GM12878 (cell line): ENCODE measurements around the gene CNOT6L. TPM values are rescaled to one million over a fixed set of nuclear protein-coding genes. Genes with fewer than 3 reads are reported as not detected.

ENCODE experiments used
- ATAC-seq: fragments of 200-7000 bp; cut with Tn5 transposase; 3 replicates; pipeline ENCODE4 v1.9.1; 2020; ENCODE audit warnings: mild to moderate bottlenecking, moderate library complexity
- BruUV-seq: library from RNA; stranded (reverse); fragments of 400-500 nt; replicated peaks from 2 replicates; lab custom pipeline; 2021; lab: Mats Ljungman, UMichigan
- CTCF ChIA-PET: fragments of 300-600 bp; sonication (Branson Sonifier 250); formaldehyde crosslinking; extraction: SDS; loops from one replicate; lab custom pipeline; 2021; ENCODE audit warnings: inconsistent platforms; lab: Yijun Ruan, JAX
- POLR2A ChIA-PET: fragments of 350-600 bp; formaldehyde crosslinking; extraction: SDS; loops from one replicate; lab custom pipeline; 2021; ENCODE audit warnings: inconsistent platforms; lab: Charles Lee
- RAD21 ChIA-PET: fragments of 300-600 bp; sonication (Branson Sonifier 250); formaldehyde crosslinking; loops from one replicate; lab custom pipeline; 2023; ENCODE audit warnings: antibody characterized with exemption; ENCODE audit not compliant: unreplicated experiment; lab: Charles Lee
- SMC1A ChIA-PET: fragments of 300-600 bp; sonication (Branson Sonifier 250); formaldehyde crosslinking; loops from one replicate; lab custom pipeline; 2023; ENCODE audit not compliant: unreplicated experiment, uncharacterized antibody; lab: Charles Lee
- DNase-seq: peaks from one replicate; pipeline ENCODE4 v3.0.0-alpha.2; 2011; ENCODE audit warnings: low read depth, low spot score
- FAIRE-seq: peaks from 3 replicates; lab custom pipeline; 2011; peaks lifted over from hg19 to GRCh38; lab: Jason Lieb, UNC
- H2AFZ ChIP-seq: 2 replicates; pipeline ENCODE4 v1.6.0; 2011; ENCODE audit warnings: low read depth, low read length, control low read depth; ENCODE audit not compliant: control insufficient read depth
- H3K27ac ChIP-seq: 2 replicates; pipeline ENCODE4 v1.5.1; 2011; ENCODE audit warnings: control low read depth; ENCODE audit not compliant: control insufficient read depth, insufficient read depth
- H3K27me3 ChIP-seq, 2 experiments: replicated peaks in 1 of 2; 2 replicates each; pipeline versions ENCODE4 v1.6.0 to v1.6.1; 2011; ENCODE audit warnings: low read length in 1 of 2; ENCODE audit not compliant: control insufficient read depth in 2 of 2, insufficient read depth in 2 of 2
- H3K36me3 ChIP-seq, 2 experiments: 2 replicates each; pipeline ENCODE4 v1.5.1; 2011; ENCODE audit warnings: low read length in 1 of 2; ENCODE audit not compliant: control insufficient read depth in 2 of 2, insufficient read depth in 2 of 2
- H3K4me1 ChIP-seq: 2 replicates; pipeline ENCODE4 v1.6.1; 2011; ENCODE audit warnings: mild to moderate bottlenecking, low read length, moderate library complexity, mixed read lengths; ENCODE audit not compliant: control insufficient read depth, insufficient read depth
- H3K4me2 ChIP-seq: 2 replicates; pipeline ENCODE4 v1.6.0; 2011; ENCODE audit warnings: control low read depth; ENCODE audit not compliant: control insufficient read depth, insufficient read depth
- H3K4me3 ChIP-seq: fragments of 200-600 bp; sonication (generic); 2 replicates; pipeline ENCODE4 v1.5.1; 2016
- H3K79me2 ChIP-seq: 2 replicates; pipeline ENCODE4 v1.6.0; 2011; ENCODE audit warnings: low read length; ENCODE audit not compliant: control insufficient read depth, insufficient read depth
- H3K9ac ChIP-seq: 2 replicates; pipeline ENCODE4 v1.8.0; 2011; ENCODE audit warnings: low read length, control low read depth, mixed read lengths; ENCODE audit not compliant: control insufficient read depth, insufficient read depth
- H3K9me3 ChIP-seq: replicated peaks from 3 replicates; pipeline ENCODE4 v1.5.1; 2011; ENCODE audit warnings: mild to moderate bottlenecking, low read length; ENCODE audit not compliant: control insufficient read depth, insufficient read depth
- H4K20me1 ChIP-seq: 2 replicates; pipeline ENCODE4 v1.6.0; 2011; ENCODE audit not compliant: control insufficient read depth, insufficient read depth
- CHD2 ChIP-seq: IDR thresholded peaks from 2 replicates; pipeline ENCODE4 v1.6.1; 2011; ENCODE audit warnings: low read depth, low read length, improper control_type of control experiment, borderline replicate concordance
- E2F8 ChIP-seq: fragments of 450-650 bp; IDR thresholded peaks from 2 replicates; pipeline ENCODE4 v1.6.1; 2018; ENCODE audit warnings: mild to moderate bottlenecking, low read depth, moderate library complexity; ENCODE audit not compliant: partially characterized antibody
- E4F1 ChIP-seq: fragments of 450-650 bp; IDR thresholded peaks from 2 replicates; pipeline ENCODE4 v1.6.1; 2018; ENCODE audit warnings: borderline replicate concordance, mild to moderate bottlenecking; ENCODE audit not compliant: partially characterized antibody
- GABPA ChIP-seq: IDR thresholded peaks from 2 replicates; pipeline ENCODE4 v1.6.1; 2014; ENCODE audit warnings: antibody characterized with exemption, low read depth, mild to moderate bottlenecking, inconsistent platforms
- HDGF ChIP-seq: fragments of 450-650 bp; IDR thresholded peaks from 2 replicates; pipeline ENCODE4 v1.6.1; 2016; ENCODE audit warnings: antibody characterized with exemption
- IRF5 ChIP-seq: fragments of 450-650 bp; IDR thresholded peaks from 2 replicates; pipeline ENCODE4 v1.6.1; 2017; ENCODE audit warnings: borderline replicate concordance
- LARP7 ChIP-seq: fragments of 450-650 bp; IDR thresholded peaks from 2 replicates; pipeline ENCODE4 v1.6.1; 2017; ENCODE audit warnings: mild to moderate bottlenecking
- NKRF ChIP-seq: fragments of 450-650 bp; conservative IDR thresholded peaks from 2 replicates; pipeline ENCODE4 v1.6.1; 2017; ENCODE audit warnings: mild to moderate bottlenecking, moderate library complexity
- PAX8 ChIP-seq: fragments of 450-650 bp; IDR thresholded peaks from 2 replicates; pipeline ENCODE4 v1.6.1; 2017; ENCODE audit warnings: mild to moderate bottlenecking, moderate library complexity
- RELA ChIP-seq: fragments of 450-650 bp; IDR thresholded peaks from 2 replicates; pipeline ENCODE4 v1.8.0; 2014; ENCODE audit warnings: borderline replicate concordance; ENCODE audit not compliant: partially characterized antibody
- SP1 ChIP-seq: IDR thresholded peaks from one replicate; pipeline ENCODE4 v1.6.1; 2011; ENCODE audit warnings: low read depth, low read length
- SUZ12 ChIP-seq: fragments of 200-600 bp; sonication (generic); IDR thresholded peaks from one replicate; pipeline ENCODE4 v1.6.1; 2018; ENCODE audit warnings: antibody characterized with exemption, mild to moderate bottlenecking; ENCODE audit not compliant: unreplicated experiment
- TBL1XR1 ChIP-seq: IDR thresholded peaks from 2 replicates; pipeline ENCODE4 v1.6.1; 2012; ENCODE audit warnings: low read depth, low read length, improper control_type of control experiment
- ZNF274 ChIP-seq: IDR thresholded peaks from one replicate; pipeline ENCODE4 v1.8.0; 2011; ENCODE audit not compliant: insufficient read length, insufficient read depth
- ZNF622 ChIP-seq: fragments of 450-650 bp; IDR thresholded peaks from 2 replicates; pipeline ENCODE4 v1.6.1; 2017; ENCODE audit warnings: mild to moderate bottlenecking, inconsistent platforms
- WGBS: methylation state at CpG from one replicate; pipeline ENCODE4 v1.1.6; 2016; ENCODE audit warnings: low lambda C conversion rate; ENCODE audit not compliant: insufficient replicate concordance, insufficient coverage; ENCODE audit errors: missing lambda C conversion rate; 5-methylcytosine and 5-hydroxymethylcytosine counted together
- in situ Hi-C: fragments of 300-500 bp; cut with MboI; formaldehyde crosslinking; loops from 9 replicates; pipeline ENCODE4 v1.14.3; 2018; ENCODE audit warnings: mixed read lengths
- intact Hi-C: fragments of 100-400 bp; cut with micrococcal nuclease; formaldehyde crosslinking; loops from one replicate; pipeline ENCODE4 v1.14.2; 2022; ENCODE audit not compliant: unreplicated experiment
- polyA plus RNA-seq, 11 experiments: library from polyadenylated mRNA; depleted of rRNA in 4 of 11; unstranded in 6 of 11; stranded (reverse) in 5 of 11; fragments of >200 nt; fragmentation: Nextera tagmentation in 4 of 11; fragmentation: Illumina TruSeq in 1 of 11; extraction: Ambion mirVana in 4 of 11; extraction: Trizol in 1 of 11; gene quantifications; 1 replicate in 1 of 11; 2 replicates in 10 of 11; pipeline versions ENCODE4 v1.2.1 to v1.2.3, GENCODE V29; 2011 to 2016; ENCODE audit warnings: inconsistent platforms in 2 of 11, missing spikeins in 2 of 11, low read depth in 1 of 11
- total RNA-seq, 4 experiments: library from RNA; depleted of rRNA in 3 of 4; stranded (reverse); fragments of >200 nt in 3 of 4; fragmentation: Illumina TruSeq in 1 of 4; extraction: Trizol in 1 of 4; gene quantifications; 2 replicates each; pipeline versions ENCODE4 v1.2.1 to v1.2.3, GENCODE V29; 2013 to 2021

The CNOT6L gene
- total and polyA plus RNA-seq, 10 of the 15 experiments (the other 5 are each of a cell fraction or from before 2014, with no cell fraction given): 1.1 to 10.0 (median 3.0) TPM

GRCh38 chr4:77731656-77732055 lies 87.5 kb downstream of the CNOT6L start:
- in situ Hi-C loops: no loop called here
- ATAC-seq (no peak), FAIRE-seq (no peak), DNase-seq (no peak)
- Histone ChIP-seq H2AFZ (no peak overlapping the region), H3K27ac (no peak overlapping the region), H3K36me3 (peaks cover 0 to 5% of the 10 kb centered on the region in 2 experiments; a peak in 1 of 4 replicates), H3K9ac (no peak overlapping the region), H4K20me1 (no peaks in the 10 kb centered on the region), H3K4me1 (peaks cover 16% of the 10 kb centered on the region), H3K4me2 (no peak overlapping the region), H3K79me2 (no peaks in the 10 kb centered on the region), H3K27me3 (no peaks in the 10 kb centered on the region), H3K4me3 (no peak overlapping the region), H3K9me3 (no peaks in the 10 kb centered on the region)
- TF ChIP-seq PAX8 (no peak), TBL1XR1 (no peak), RELA (no peak), NKRF (no peak), SUZ12 (no peak), IRF5 (no peak), SP1 (no peak), E2F8 (no peak), GABPA (no peak), E4F1 (no peak), ZNF274 (no peak), CHD2 (no peak), ZNF622 (no peak), HDGF (no peak), LARP7 (no peak)
- RAD21 ChIA-PET: no interaction called here
- CTCF ChIA-PET: interaction anchor here (1.1 kb wide), 1 partner anchor 14 kb away, joined by 3 read pairs; no protein-coding TSS in a partner anchor
- SMC1A ChIA-PET: interaction anchor here (1.1 kb wide), 1 partner anchor 21 kb away, joined by 3 read pairs; no protein-coding TSS in a partner anchor
- 35% methylated on average over 1 of the region's 1 CpG for whole genome bisulfite sequencing
- POLR2A ChIA-PET: no interaction called here
- BruUV-seq: no TSS peak
- intact Hi-C loops: no loop called here
